Measurements from ENCODE around the gene MRTFB. TPM values are rescaled to one million over a fixed set of nuclear protein-coding genes. Genes with fewer than 3 reads are reported as not detected.
A peak's percentile ranks its signal among the peaks of the same experiment; 100 is the strongest.
"Not testable (repeated sequence)": the region's sequence is repeated elsewhere in the genome, so short reads cannot be mapped to it uniquely, and the experiment has no call there.

MRTFB gene
- polyA plus RNA-seq, 3 donors = 32.1 to 33.7 (median 33.6) TPM

DNA sequence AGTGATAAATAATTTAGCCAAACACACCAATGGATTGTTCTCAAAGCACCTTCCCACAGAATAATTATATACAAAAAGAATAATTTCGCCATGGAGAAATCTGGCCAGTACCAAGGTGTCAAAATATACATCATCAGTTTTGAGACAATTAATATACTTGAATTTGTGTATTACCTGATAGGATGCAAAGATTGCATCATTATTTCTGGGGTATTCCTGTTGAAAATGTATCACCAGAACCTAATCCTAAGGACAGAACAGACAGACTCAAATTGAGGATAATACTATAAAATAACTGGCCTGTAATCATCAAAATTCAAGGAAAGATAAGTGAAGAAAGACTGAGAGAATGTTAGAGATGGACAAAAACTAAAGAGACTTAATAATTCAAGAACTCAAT lies 111.9 kb downstream of the MRTFB start:
- no peak for DNase-seq (ENCODE audit: low read depth in 3 of 3, low spot score in 2 of 3)

DNA sequence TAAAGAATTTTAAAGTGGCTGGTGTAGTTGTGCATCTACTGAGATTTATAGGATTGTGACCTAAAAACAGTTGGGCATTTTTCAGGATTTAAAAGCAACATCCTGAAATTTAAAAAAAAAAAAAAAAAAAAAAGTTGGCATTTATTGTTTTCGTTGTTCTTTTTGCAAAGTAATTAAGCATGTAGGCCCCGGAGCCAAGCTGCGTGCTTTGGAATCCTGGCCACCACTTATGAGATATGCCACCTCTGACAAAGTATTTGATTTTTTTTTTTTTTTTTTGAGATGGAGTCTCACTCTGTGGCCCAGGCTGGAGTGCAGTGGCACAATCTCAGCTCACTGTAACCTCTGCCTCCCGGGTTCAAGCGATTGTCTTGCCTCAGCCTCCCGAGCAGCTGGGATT lies 112.8 kb downstream of the MRTFB start:
- not testable (repeated sequence) for DNase-seq (ENCODE audit: low read depth in 3 of 3, low spot score in 2 of 3)

DNA sequence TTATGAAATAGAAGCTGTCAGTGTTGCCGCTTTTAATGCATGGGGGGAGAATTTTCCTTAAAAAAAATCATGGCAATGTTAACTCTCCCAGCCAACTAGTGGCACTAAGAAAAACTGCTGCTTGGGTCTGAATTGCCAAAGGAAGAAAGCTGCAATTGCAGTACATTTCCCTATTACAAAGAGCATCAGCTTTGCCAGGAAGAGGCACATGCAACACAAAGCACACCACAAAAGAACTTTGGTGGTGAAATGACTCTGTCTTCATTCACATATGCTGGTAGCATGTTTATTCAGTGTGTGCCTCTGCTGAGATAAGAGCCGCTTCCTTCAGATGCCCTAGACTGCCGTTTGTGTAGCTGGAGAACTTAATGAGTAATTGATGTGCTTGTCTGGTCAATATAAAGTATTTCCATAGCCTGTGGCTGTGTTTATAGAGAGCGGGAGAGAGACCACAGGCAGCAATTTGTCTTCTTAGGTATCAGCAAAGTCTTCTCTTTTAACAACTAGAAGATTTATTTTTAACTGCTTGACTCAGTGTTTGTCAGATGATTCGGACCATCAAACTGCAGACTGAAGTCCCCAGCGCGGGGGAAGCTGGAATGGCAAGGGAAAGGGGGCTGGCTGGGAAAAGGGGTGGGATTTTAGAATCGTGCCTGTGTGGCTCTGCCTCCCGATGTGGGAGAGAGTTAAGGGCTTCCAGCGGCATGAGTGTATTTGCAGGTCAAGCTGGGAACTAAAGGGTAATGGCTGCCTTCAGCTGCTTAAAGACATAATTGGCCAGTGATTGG lies 115.1 kb downstream of the MRTFB start:
- peak; percentile 62 to 67 (median 65) for DNase-seq (ENCODE audit: low read depth in 3 of 3, low spot score in 2 of 3)

DNA sequence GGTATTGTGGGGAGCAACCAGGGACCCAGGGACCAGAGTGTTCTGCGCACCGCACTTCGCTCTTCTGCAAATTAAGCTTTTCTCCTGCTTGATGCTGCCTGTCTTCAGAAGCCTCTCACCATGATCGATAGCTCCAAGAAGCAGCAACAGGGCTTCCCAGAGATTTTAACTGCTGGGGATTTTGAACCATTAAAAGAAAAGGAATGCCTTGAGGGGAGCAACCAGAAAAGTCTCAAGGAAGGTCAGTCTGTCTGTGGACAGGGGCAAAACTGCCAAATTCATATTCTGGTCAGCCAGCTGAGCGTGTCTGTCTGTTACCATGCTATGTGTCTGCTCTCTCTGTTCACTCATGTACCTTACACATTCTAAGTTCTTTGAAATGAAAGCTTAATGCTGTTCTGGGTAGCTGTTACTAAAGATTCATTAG lies 115.7 kb downstream of the MRTFB start:
- peak in 1 of 3 donors; percentile 15 for DNase-seq (ENCODE audit: low read depth in 3 of 3, low spot score in 2 of 3)

DNA sequence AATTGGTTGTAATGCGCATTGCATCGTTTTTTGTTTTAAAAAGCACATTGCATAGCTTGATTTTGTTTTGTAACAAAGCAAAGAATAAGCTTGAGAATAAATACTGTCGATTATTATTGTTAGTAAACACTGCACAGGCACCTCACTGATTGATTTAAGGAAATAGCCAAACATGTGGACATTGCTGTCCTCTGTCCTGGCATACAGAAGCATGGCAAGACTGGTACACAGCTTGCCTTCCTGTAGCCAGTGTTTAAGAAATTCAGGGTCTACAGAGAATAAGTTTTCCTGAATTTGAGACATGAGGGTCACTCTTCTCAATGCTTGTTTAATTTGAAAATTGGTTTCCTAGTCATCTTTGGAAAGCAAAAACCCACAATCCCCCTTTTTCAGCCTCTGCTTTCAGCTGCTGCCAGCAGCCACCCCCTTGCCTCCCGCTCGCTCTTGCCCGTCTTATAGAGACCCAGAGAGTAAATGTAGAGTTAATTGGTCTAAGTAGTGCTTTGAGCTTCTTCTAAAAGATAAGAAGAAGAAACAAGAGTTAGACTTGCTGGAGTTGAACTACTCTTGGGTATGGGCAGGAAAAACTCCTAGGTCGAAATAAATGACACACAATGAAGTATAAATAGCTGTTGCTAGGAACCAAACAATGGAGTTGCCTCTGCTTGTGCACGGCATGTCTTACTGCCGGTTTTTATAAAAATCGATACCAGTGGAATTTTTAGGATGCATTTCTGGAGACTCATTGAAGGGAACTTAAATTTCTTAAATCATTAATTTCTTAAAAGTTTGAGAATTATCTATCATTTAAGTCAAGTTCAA lies 116.6 kb downstream of the MRTFB start:
- no peak for DNase-seq (ENCODE audit: low read depth in 3 of 3, low spot score in 2 of 3)

DNA sequence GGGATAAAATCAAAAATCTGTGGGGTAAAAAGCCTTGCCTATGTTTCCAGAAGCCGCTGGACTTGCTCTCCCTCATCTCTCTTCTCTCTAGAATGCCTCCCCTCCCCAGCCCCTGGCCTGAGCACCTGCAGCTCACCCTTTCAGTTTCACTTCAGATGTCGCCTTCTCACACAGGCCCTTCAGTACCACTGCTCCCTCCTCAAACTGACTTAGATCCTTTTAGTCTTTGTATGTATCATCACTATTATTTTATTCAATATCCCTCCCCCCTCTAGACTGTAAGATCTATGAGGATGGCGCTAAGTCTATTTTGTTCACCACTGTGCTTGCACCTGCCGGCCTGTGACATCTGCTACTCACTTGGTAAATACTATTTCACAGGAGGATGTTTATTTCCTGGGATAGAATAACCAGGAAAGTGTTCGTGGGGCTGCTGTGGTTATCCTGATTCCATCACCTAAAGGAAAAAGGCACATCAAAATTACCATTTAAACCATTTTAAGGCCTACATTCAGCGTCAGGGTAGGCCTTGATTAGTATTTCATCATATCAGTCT lies 122.3 kb downstream of the MRTFB start:
- no peak for DNase-seq (ENCODE audit: low read depth in 3 of 3, low spot score in 2 of 3)

DNA sequence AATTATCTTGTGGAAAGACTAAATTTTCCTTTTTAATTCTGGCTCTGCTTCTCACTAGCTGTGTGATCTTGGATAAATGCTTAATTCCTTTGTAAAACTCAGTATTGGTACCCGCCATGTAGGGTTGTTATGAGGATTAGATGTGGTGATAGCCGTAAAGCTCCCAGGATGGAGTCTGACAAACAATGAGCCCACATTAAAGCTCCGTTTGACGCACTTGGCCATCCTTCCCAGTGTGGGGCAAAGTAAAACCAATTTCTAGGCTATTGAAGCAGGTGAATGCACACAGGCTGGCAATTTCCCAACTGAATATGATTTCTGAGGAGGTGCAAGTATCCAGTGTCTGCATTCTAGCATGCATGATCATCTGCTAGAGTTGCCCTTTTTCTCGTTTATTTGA lies 123.6 kb downstream of the MRTFB start:
- DNase-seq (ENCODE audit: low read depth in 3 of 3, low spot score in 2 of 3) = no peak

DNA sequence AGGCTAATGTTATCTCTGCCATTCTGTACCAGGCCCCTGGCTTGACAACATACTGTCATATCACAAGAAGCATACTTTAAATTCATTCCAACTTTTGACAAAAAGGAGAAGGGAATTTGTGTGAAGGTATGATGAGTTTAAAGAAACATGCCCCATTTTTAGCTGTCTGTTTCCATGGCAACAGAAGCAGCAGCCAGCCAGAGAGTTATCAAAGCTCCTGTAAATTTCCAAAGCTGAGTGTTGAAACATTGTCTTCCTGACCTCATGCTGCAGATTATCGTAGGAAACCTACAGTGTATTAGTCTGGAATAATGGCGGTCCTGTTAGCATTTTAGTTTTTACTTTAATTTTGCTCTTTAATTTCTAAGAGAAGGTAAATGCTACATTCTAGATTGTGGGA lies 124.9 kb downstream of the MRTFB start:
- DNase-seq (ENCODE audit: low read depth in 3 of 3, low spot score in 2 of 3) = no peak

DNA sequence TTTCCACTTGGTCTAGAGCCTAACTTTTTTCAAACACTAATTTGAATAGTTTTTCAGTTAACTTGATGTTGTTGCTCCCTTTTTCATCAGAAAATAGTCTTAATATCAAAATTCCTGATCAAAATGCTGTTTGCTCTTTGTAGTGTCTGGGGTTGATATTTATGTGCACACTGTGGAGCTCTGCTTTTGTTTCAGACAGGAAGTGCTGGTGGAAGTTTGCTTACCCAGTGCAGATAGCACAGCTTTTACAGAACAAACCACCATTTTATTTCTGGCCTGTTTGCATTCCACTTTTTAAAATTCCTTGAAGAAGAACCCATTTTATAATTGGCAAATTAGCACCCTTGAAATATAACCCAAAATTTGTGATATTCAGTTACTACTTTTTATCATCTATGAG lies 125.4 kb downstream of the MRTFB start:
- no peak for DNase-seq (ENCODE audit: low read depth in 3 of 3, low spot score in 2 of 3)

DNA sequence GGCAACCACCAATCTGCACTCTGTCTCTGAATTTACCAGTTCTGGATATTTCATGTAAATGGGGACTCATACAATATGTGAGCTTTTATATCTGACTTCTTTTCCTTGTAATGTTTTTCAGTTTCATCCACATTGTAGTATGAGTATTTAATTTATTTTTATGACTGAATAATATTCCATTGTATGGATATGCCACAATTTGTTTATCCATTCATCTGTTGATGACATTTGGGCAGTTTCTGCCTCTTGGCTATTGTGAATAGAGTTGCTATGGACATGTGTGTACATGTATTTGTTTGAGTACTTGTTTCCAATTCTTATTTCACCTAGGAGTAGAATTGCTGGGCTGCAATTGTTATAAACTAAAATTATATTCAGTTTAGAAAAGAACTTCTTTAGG lies 126.9 kb downstream of the MRTFB start:
- no peak for DNase-seq (ENCODE audit: low read depth in 3 of 3, low spot score in 2 of 3)

DNA sequence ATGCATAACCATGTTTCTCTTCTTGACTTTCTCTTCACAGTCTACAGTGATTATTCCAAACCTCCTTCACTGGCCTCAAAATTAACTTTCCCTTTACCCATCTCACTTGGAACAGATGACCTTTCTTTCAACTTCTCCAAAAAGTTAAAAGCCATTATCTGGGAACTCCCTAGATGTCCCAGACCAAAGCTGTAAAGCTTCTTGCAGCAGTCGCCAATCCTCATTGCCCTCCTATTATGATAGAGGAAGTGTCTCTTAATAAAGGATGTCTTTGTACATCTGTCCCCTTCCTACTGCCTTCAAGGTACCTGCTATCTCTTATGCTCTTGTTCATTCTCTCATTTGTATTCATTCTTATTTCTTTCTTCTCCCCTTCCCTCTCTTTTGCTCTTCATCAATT lies 127.5 kb downstream of the MRTFB start:
- no peak for DNase-seq (ENCODE audit: low read depth in 3 of 3, low spot score in 2 of 3)

DNA sequence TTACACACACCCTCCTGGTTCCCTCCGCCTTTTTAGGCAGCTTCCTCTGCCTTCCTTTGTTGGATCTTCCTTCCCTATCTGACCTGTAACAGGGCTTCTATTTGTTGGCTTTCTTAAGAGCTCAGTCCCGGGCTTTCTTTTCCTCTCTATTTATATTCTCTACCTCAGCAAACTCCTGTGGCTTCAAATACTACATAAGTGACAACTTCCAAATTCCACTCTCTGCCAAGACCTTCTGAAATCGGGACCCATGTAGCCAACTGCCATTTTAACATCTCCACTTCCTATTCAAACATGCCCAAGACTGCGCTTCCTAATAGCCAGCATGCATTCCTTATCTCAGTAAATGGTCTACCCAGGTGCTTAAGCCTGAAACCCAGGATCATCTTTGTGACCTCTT lies 128.1 kb downstream of the MRTFB start:
- DNase-seq (ENCODE audit: low read depth in 3 of 3, low spot score in 2 of 3) = no peak

DNA sequence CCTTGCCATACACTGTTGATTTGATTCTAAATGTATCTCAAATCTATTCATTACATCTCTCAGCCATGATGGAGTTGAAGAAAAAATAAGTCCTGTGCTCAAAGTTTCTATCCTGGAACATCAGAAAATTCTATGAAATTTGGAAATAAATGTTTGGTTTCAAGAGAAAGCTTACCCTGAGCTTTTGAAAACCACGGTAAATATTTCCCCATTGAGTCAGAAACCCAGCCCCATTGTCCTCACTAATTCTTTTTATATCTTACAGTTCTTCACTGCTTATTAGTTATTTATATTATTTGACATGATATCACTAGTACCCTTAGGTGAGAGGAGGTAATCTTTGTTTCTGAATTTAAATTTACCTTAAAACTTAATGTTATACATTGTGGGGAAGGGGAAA lies 128.5 kb downstream of the MRTFB start:
- DNase-seq (ENCODE audit: low read depth in 3 of 3, low spot score in 2 of 3) = no peak

DNA sequence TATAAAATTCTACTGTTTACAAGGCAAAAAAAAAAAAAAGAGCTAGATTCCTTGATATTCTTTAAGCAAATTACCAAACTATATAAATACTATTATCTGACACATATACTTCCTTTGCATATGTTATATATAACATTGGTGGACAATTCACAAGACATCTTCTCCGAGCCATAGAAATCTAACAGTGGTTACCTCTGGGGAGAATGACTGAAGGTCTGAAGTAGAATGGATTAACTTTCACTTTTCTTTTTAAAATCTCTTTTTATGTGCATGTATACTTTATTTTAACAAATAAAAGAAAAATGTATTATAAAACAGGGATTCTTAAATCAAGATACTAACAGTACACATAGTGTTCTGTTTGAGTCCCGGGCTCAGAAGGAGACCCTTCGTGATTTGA lies 131.0 kb downstream of the MRTFB start:
- no peak for DNase-seq (ENCODE audit: low read depth in 3 of 3, low spot score in 2 of 3)

DNA sequence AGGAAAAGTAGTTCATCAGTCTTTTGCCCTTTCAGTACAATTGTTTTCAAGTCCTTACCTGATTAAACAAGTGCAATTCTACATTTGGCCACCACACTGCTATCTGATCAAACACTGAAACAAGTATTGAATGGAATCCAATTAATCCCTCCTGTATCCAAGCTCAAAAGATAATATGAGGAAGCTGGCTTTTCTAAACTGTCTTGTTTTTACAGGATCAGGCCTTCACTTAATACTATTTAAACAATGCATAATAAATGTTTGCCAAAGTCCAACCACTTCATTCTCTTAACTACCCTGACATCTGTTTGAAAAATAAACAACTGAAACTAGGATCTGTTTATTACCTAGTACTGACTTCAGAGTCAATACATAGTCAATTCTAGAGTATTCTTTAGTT lies 131.6 kb downstream of the MRTFB start:
- DNase-seq (ENCODE audit: low read depth in 3 of 3, low spot score in 2 of 3) = no peak

DNA sequence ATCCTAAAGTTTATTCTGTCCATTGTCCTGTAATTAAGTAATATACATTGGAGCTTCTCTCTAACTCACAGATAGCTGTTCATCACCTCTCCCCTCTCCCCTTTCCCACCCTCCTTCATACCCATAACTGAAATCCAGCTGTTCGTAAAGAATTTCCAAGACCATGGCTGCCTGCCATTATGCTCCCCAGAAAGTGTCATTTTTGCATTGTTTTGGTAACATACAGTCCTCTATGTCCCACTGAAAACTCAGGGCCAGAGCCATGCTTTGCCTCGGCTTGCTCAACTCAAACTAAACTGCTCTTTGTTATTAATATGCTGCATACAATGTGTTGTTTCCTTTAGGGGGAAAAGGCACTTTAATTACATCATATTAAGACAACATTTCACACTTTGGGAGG lies 132.0 kb downstream of the MRTFB start:
- no peak for DNase-seq (ENCODE audit: low read depth in 3 of 3, low spot score in 2 of 3)

DNA sequence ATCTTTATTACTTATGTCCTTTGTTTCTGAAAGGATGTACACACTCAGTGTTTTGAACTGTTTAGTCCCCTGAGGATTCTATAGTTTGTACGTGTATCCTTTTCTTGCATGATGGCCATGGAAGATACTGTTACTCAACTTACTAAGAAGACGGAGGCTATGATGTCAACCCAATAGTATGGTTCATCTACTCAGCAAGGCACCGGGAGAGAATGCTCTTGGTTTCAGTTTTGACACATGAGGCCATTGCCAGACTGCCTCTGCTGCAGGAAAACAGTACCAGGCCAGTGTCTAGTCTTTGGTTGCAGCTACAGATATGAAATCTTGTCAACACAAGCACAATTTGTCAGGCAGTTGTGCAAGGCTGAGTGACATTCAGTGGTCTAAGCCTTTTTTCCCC lies 134.5 kb downstream of the MRTFB start:
- DNase-seq (ENCODE audit: low read depth in 3 of 3, low spot score in 2 of 3) = no peak

DNA sequence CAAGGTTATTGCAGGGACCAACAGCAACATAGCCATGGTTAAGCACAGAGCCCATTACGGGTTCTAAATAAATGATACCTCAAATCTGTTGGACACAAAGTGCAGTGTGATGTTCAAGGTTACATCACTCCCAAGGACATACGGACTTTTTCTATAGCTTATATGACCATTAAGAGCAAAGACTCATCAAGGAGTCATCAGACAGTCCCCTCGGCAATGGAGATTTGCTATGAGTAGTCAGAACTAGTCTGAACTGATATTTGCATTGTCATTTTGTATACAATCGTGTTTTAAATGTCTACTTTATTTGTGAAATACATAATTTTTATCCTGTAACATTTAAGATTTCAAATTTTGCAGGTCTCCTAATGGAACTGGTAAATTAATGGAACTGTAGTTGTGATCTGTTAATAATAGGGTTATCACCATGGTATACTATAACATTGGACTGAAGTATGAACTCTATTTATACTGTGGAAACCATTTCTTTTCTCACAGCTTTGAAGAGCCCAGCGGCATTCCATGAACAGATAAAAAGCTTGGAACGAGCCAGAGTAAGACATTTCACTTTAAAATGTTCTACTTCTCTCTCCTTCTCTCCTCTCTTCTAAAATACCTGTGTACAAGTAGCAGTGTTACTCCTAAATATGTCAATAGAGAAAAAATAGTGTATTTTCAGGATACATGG lies 140.9 kb downstream of the MRTFB start:
- no peak for DNase-seq (ENCODE audit: low read depth in 3 of 3, low spot score in 2 of 3)

DNA sequence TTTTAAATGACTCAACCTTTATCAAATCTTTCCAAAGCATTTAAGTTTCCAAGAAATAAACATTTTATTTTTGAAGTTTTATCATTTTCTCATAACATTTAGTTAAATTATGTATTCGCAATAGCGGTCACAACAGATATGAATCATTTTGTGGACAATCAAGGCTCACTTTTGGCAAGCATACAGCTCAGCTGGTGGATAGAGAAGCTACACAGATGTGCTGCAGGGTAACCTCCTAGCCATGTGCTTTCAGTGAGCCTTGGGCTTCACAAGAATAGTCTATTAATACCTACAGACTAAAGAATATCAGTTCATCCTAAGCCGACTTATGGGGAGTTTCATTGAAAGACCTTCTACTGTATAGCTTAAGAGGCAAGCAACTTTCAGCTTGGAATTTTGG lies 144.8 kb downstream of the MRTFB start:
- no peak for DNase-seq (ENCODE audit: low read depth in 3 of 3, low spot score in 2 of 3)

DNA sequence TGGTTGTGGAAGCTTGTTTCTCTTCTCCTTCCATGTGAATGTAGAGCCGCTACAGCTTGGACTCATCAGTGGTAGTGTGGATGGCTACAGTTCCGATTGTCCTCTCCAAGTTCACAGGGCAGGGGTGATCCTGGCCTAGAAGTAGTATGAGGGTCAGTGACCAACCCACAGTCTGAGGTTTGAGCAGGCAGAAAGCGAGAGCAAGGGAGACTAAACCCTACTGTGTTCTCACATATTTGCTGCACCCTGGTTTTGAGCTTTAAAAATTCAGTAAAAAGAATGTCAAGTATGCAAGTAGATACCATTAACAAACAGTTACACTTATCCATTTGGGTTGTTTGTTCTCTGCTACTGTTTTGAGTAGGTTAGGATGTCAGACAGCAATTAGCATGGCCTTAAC lies 148.9 kb downstream of the MRTFB start:
- DNase-seq (ENCODE audit: low read depth in 3 of 3, low spot score in 2 of 3) = no peak

DNA sequence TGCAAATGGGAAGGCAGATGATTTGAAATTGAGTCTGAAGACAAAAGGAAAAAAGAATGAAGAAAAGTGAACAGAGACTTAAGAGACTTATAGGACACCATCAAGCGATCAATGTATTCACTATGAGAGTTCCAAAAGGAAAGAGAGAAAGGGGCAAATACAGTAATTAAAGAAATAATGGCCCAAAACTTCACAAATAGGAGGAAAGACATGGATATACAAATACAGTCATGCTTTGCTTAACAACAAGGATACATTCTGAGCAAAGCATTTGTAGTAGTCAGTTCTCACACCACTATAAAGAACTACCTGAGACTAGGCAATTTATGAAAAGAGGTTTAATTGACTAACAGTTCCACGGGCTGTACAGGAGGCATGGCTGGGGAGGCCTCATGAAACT lies 152.5 kb downstream of the MRTFB start:
- DNase-seq (ENCODE audit: low read depth in 3 of 3, low spot score in 2 of 3) = no peak

Measured in right renal cortex interstitium (tissue), 3 donors.